ENCODE results near the gene NRP1.
A peak's percentile ranks its signal among the peaks of the same experiment; 100 is the strongest.

The NRP1 gene

GRCh38 chr10:33278198-33278597 lies 56.3 kb downstream of the NRP1 start:
- TF ChIP-seq Cebpa-rat (IDR thresholded peaks at IDR 0.05), result no peak
- no peak overlapping the region for H3K4me2 ChIP-seq
- H3K36me3 ChIP-seq, result peaks cover 0 to 99% (median 0%) of the 10 kb centered on the region in 11 experiments; a peak in 6 of 22 replicates
- H3K9me3 ChIP-seq (replicated peaks in 1 of 11), result no peaks in the 10 kb centered on the region
- no peak overlapping the region for H3K4me3 ChIP-seq
- H3K9ac ChIP-seq, result no peak overlapping the region
- H3K27ac ChIP-seq, result no peak overlapping the region
- peaks cover 0 to 100% (median 0%) of the 10 kb centered on the region in 11 experiments; a peak in 7 of 22 replicates for H4K20me1 ChIP-seq
- H3K4me1 ChIP-seq, result peaks cover 0 to 7% (median 5%) of the 10 kb centered on the region in 10 experiments; a peak in 13 of 20 replicates
- no peaks in the 10 kb centered on the region for H3K27me3 ChIP-seq

GRCh38 chr10:33277135-33277536 lies 57.3 kb downstream of the NRP1 start:
- Histone ChIP-seq H3K4me3 (no peak overlapping the region), H3K27me3 (no peaks in the 10 kb centered on the region), H3K4me2 (no peak overlapping the region), H3K4me1 (peaks cover 0 to 14% (median 8%) of the 10 kb centered on the region in 10 experiments; a peak in 13 of 20 replicates), H3K27ac (no peak overlapping the region), H4K20me1 (peaks cover 0 to 100% (median 0%) of the 10 kb centered on the region in 11 experiments; a peak in 8 of 22 replicates), H3K9ac (no peak overlapping the region), H3K36me3 (peaks cover 0 to 97% (median 0%) of the 10 kb centered on the region in 11 experiments; a peak in 6 of 22 replicates), H3K9me3 (replicated peaks in 1 of 11) (no peaks in the 10 kb centered on the region)
- no peak for TF ChIP-seq Cebpa-rat (IDR thresholded peaks at IDR 0.05)

GRCh38 chr10:33276282-33276923 lies 58.1 kb downstream of the NRP1 start:
- no peaks in the 10 kb centered on the region for H3K9me3 ChIP-seq (replicated peaks in 1 of 11)
- TF ChIP-seq Cebpa-rat (IDR thresholded peaks at IDR 0.05), result no peak
- H3K9ac ChIP-seq, result no peak overlapping the region
- H3K27me3 ChIP-seq, result no peaks in the 10 kb centered on the region
- peaks cover 0 to 97% (median 0%) of the 10 kb centered on the region in 11 experiments; a peak in 6 of 22 replicates for H3K36me3 ChIP-seq
- H3K27ac ChIP-seq, result no peak overlapping the region
- H3K4me2 ChIP-seq, result no peak overlapping the region
- H4K20me1 ChIP-seq, result peaks cover 0 to 100% (median 0%) of the 10 kb centered on the region in 11 experiments; a peak in 8 of 22 replicates
- peaks cover 0 to 14% (median 8%) of the 10 kb centered on the region in 10 experiments; a peak in 13 of 20 replicates for H3K4me1 ChIP-seq
- no peak overlapping the region for H3K4me3 ChIP-seq

GRCh38 chr10:33274096-33274785 lies 60.2 kb downstream of the NRP1 start:
- no peak overlapping the region for H3K4me2 ChIP-seq
- H3K9ac ChIP-seq, result no peak overlapping the region
- no peak overlapping the region for H3K4me3 ChIP-seq
- H3K9me3 ChIP-seq (replicated peaks in 1 of 11), result no peaks in the 10 kb centered on the region
- H3K27me3 ChIP-seq, result no peaks in the 10 kb centered on the region; a peak in 1 of 22 replicates
- peaks cover 0 to 14% (median 8%) of the 10 kb centered on the region in 10 experiments; a peak in 13 of 20 replicates for H3K4me1 ChIP-seq
- H4K20me1 ChIP-seq, result peaks cover 0 to 100% (median 0%) of the 10 kb centered on the region in 11 experiments; a peak in 8 of 22 replicates
- H3K27ac ChIP-seq, result no peak overlapping the region; a peak in 1 of 22 replicates
- TF ChIP-seq Cebpa-rat (IDR thresholded peaks at IDR 0.05), result no peak
- H3K36me3 ChIP-seq, result peaks cover 0 to 97% (median 0%) of the 10 kb centered on the region in 11 experiments; a peak in 8 of 22 replicates

DNA sequence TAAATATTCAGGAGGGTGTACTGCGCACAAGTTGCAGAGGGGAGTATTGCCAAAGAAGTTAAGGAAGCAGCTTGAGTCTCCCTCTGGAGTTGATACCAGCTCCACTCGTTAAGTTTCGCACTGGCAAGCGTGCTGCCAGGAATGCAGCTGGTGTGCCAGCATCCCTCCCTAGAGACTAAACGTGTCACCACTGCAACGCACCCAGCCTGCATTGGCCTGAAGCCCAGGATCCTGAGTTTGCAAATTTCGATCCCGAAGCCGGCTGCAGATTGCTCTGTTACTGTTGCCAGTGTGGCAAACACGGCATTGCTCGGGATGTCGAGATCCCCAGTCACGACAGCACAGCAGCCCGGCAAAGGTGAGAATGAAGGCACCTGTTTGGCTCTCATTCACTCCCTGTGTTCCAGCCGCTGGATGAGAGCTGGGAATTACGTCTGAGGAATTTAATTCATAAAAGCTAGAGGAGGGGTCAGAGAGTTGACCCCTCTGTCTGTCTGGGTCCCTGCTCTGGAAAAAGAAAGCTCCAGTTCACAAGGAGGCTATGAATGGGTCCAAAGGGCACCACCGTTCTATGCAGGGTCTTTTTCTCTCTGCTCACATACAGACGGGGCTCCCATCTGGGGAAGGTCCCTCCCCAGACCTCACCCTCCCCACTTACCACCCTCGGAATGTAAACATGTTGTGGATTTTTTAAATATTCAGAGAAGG lies 61.0 kb downstream of the NRP1 start:
- Histone ChIP-seq H3K9me3 (replicated peaks in 1 of 11) (no peaks in the 10 kb centered on the region), H3K9ac (no peak overlapping the region), H3K4me3 (no peak overlapping the region), H4K20me1 (peaks cover 0 to 100% (median 0%) of the 10 kb centered on the region in 11 experiments; a peak in 8 of 22 replicates), H3K4me2 (peak overlapping the region in 9 of 11 experiments; percentile 22 to 60 (median 44); a peak in 14 of 22 replicates), H3K27me3 (no peaks in the 10 kb centered on the region; a peak in 1 of 22 replicates), H3K4me1 (peaks cover 0 to 14% (median 8%) of the 10 kb centered on the region in 10 experiments; a peak in 13 of 20 replicates), H3K27ac (no peak overlapping the region; a peak in 1 of 22 replicates), H3K36me3 (peaks cover 0 to 97% (median 0%) of the 10 kb centered on the region in 11 experiments; a peak in 8 of 22 replicates)
- TF ChIP-seq Cebpa-rat (IDR thresholded peaks at IDR 0.05), result peak in 2 of 11 experiments; percentile 6 to 32; a peak in 1 of 22 replicates

DNA sequence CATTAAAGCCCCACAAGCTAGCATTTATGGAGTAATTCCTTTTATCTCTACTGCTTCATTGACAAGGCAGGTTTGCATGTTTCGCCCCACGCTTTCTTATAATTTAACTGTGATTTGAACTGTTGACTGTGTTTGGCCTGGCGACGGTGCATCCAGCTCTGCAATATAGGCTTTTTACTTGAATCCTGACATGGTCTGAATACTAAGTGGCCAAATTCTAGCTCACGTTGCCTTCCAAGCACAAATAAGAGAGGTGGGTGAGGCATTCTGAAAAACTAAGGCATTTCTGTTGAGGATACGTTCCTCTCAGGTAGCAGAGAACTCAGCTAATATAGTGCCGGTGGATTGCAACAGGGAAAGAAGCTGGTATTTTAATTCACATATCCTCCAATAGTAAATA lies 61.8 kb downstream of the NRP1 start:
- H3K27me3 ChIP-seq, result no peaks in the 10 kb centered on the region; a peak in 1 of 22 replicates
- H3K9ac ChIP-seq, result no peak overlapping the region
- H3K36me3 ChIP-seq, result peaks cover 0 to 98% (median 0%) of the 10 kb centered on the region in 11 experiments; a peak in 8 of 22 replicates
- H3K9me3 ChIP-seq (replicated peaks in 1 of 11), result no peaks in the 10 kb centered on the region
- H3K27ac ChIP-seq, result no peak overlapping the region
- H3K4me2 ChIP-seq, result no peak overlapping the region
- peaks cover 0 to 100% (median 0%) of the 10 kb centered on the region in 11 experiments; a peak in 8 of 22 replicates for H4K20me1 ChIP-seq
- peaks cover 0 to 14% (median 8%) of the 10 kb centered on the region in 10 experiments; a peak in 13 of 20 replicates for H3K4me1 ChIP-seq
- H3K4me3 ChIP-seq, result no peak overlapping the region
- TF ChIP-seq Cebpa-rat (IDR thresholded peaks at IDR 0.05), result no peak

- no peak overlapping the region for H3K9ac ChIP-seq
- H3K36me3 ChIP-seq, result peaks cover 0 to 98% (median 0%) of the 10 kb centered on the region in 11 experiments; a peak in 8 of 22 replicates
- H3K9me3 ChIP-seq (replicated peaks in 1 of 11), result no peaks in the 10 kb centered on the region
- peaks cover 0 to 15% (median 8%) of the 10 kb centered on the region in 10 experiments; a peak in 13 of 20 replicates for H3K4me1 ChIP-seq
- no peak overlapping the region for H3K27ac ChIP-seq
- no peak overlapping the region for H3K4me3 ChIP-seq
- H3K27me3 ChIP-seq, result no peaks in the 10 kb centered on the region; a peak in 1 of 22 replicates
- peaks cover 0 to 100% (median 0%) of the 10 kb centered on the region in 11 experiments; a peak in 7 of 22 replicates for H4K20me1 ChIP-seq
- no peak for TF ChIP-seq Cebpa-rat (IDR thresholded peaks at IDR 0.05)
- no peak overlapping the region; a peak in 1 of 22 replicates for H3K4me2 ChIP-seq
Measured at GRCh38 chr10:33271969-33272583, 62.4 kb downstream of the NRP1 start.

GRCh38 chr10:33270971-33271370 lies 63.5 kb downstream of the NRP1 start:
- no peaks in the 10 kb centered on the region; a peak in 1 of 22 replicates for H3K27me3 ChIP-seq
- peaks cover 0 to 15% (median 8%) of the 10 kb centered on the region in 10 experiments; a peak in 13 of 20 replicates for H3K4me1 ChIP-seq
- H3K27ac ChIP-seq, result no peak overlapping the region
- no peaks in the 10 kb centered on the region for H3K9me3 ChIP-seq (replicated peaks in 1 of 11)
- TF ChIP-seq Cebpa-rat (IDR thresholded peaks at IDR 0.05), result no peak
- peaks cover 0 to 98% (median 0%) of the 10 kb centered on the region in 11 experiments; a peak in 8 of 22 replicates for H3K36me3 ChIP-seq
- no peak overlapping the region for H3K4me2 ChIP-seq
- no peak overlapping the region for H3K4me3 ChIP-seq
- H4K20me1 ChIP-seq, result peaks cover 0 to 100% (median 0%) of the 10 kb centered on the region in 11 experiments; a peak in 7 of 22 replicates
- H3K9ac ChIP-seq, result no peak overlapping the region
